SK-N-SH treated with all-trans-retinoic acid at 6 μM for 48 hours (cell line): ENCODE measurements around the gene VAV3.

Source experiments
- ATAC-seq: fragments of 200-7000 bp; cut with Tn5 transposase; 3 replicates; pipeline ENCODE4 v1.9.1; 2020; ENCODE audit warnings: mild to moderate bottlenecking, moderate library complexity
- ARNTL ChIP-seq: fragments of 450-650 bp; formaldehyde crosslinking; IDR thresholded peaks from 2 replicates; pipeline ENCODE4 v1.5.0; 2020; ENCODE audit warnings: low read depth, mild to moderate bottlenecking, moderate library complexity, borderline replicate concordance
- BACH2 ChIP-seq: fragments of 250-450 bp; sonication (Bioruptor Pico); IDR thresholded peaks from 2 replicates; pipeline ENCODE4 v1.9.0; 2021; ENCODE audit warnings: mild to moderate bottlenecking, borderline replicate concordance
- CREB5 ChIP-seq: fragments of 250-450 bp; sonication (Bioruptor Pico); IDR thresholded peaks from 2 replicates; pipeline ENCODE4 v1.5.1; 2020; ENCODE audit warnings: low read depth, mild to moderate bottlenecking, moderate library complexity
- CSDC2 ChIP-seq: fragments of 250-450 bp; sonication (Bioruptor Pico); IDR thresholded peaks from 2 replicates; pipeline ENCODE4 v1.5.0; 2020; ENCODE audit warnings: mild to moderate bottlenecking, moderate library complexity
- CSRNP3 ChIP-seq: fragments of 250-450 bp; sonication (Bioruptor Pico); IDR thresholded peaks from 2 replicates; pipeline ENCODE4 v1.5.1; 2021; ENCODE audit warnings: mild to moderate bottlenecking, moderate library complexity
- ESRRG ChIP-seq: fragments of 250-450 bp; sonication (Bioruptor Pico); IDR thresholded peaks from 2 replicates; pipeline ENCODE4 v1.6.1; 2021; ENCODE audit warnings: mild to moderate bottlenecking
- GLIS3 ChIP-seq: fragments of 250-450 bp; sonication (Bioruptor Pico); IDR thresholded peaks from 2 replicates; pipeline ENCODE4 v1.5.0; 2020; ENCODE audit warnings: mild to moderate bottlenecking, moderate library complexity
- ISL1 ChIP-seq: fragments of 250-450 bp; sonication (Bioruptor Pico); IDR thresholded peaks from 2 replicates; pipeline ENCODE4 v2.1.2; 2022; ENCODE audit warnings: mild to moderate bottlenecking, moderate library complexity
- OSR1 ChIP-seq: fragments of 250-450 bp; sonication (Bioruptor Pico); IDR thresholded peaks from 2 replicates; pipeline ENCODE4 v1.8.0; 2022; ENCODE audit warnings: moderate library complexity, mild to moderate bottlenecking, inconsistent platforms
- PATZ1 ChIP-seq: fragments of 250-450 bp; sonication (Bioruptor Pico); IDR thresholded peaks from 2 replicates; pipeline ENCODE4 v1.8.0; 2020; ENCODE audit warnings: mild to moderate bottlenecking, moderate library complexity, borderline replicate concordance
- POU6F1 ChIP-seq: fragments of 250-450 bp; sonication (Bioruptor Pico); IDR thresholded peaks from 2 replicates; pipeline ENCODE4 v1.8.0; 2021; ENCODE audit warnings: low read depth, mild to moderate bottlenecking, moderate library complexity, borderline replicate concordance
- PPARA ChIP-seq: fragments of 250-450 bp; sonication (Bioruptor Pico); IDR thresholded peaks from 2 replicates; pipeline ENCODE4 v1.5.0; 2020; ENCODE audit warnings: mild to moderate bottlenecking, borderline replicate concordance
- RARB ChIP-seq: fragments of 250-450 bp; sonication (Bioruptor Pico); IDR thresholded peaks from 2 replicates; pipeline ENCODE4 v1.8.0; 2021; ENCODE audit warnings: mild to moderate bottlenecking, moderate library complexity
- SNAI2 ChIP-seq: fragments of 250-450 bp; sonication (Bioruptor Pico); IDR thresholded peaks from 2 replicates; pipeline ENCODE4 v1.5.0; 2020; ENCODE audit warnings: mild to moderate bottlenecking, moderate library complexity
- TCF4 ChIP-seq: fragments of 250-450 bp; sonication (Bioruptor Pico); IDR thresholded peaks from 2 replicates; pipeline ENCODE4 v1.8.0; 2021; ENCODE audit warnings: mild to moderate bottlenecking, moderate library complexity, borderline replicate concordance
- TOX ChIP-seq: fragments of 250-450 bp; sonication (Bioruptor Pico); IDR thresholded peaks from 2 replicates; pipeline ENCODE4 v1.8.0; 2021; ENCODE audit warnings: mild to moderate bottlenecking, moderate library complexity, borderline replicate concordance
- ZFP3 ChIP-seq: fragments of 250-450 bp; sonication (Bioruptor Pico); IDR thresholded peaks from 2 replicates; pipeline ENCODE4 v1.5.0; 2020; ENCODE audit warnings: mild to moderate bottlenecking, moderate library complexity
- ZFP30 ChIP-seq: fragments of 450-650 bp; formaldehyde crosslinking; IDR thresholded peaks from 2 replicates; pipeline ENCODE4 v1.5.0; 2022; ENCODE audit warnings: mild to moderate bottlenecking, moderate library complexity
- ZNF565 ChIP-seq: fragments of 450-650 bp; formaldehyde crosslinking; conservative IDR thresholded peaks from 2 replicates; pipeline ENCODE4 v1.5.0; 2020; ENCODE audit warnings: low read depth, mild to moderate bottlenecking, moderate library complexity
- ZNF70 ChIP-seq: fragments of 450-650 bp; formaldehyde crosslinking; IDR thresholded peaks from 2 replicates; pipeline ENCODE4 v1.5.0; 2020; ENCODE audit warnings: mild to moderate bottlenecking, moderate library complexity
- ZNF8 ChIP-seq: fragments of 450-650 bp; formaldehyde crosslinking; IDR thresholded peaks from 2 replicates; pipeline ENCODE4 v1.5.0; 2020; ENCODE audit warnings: mild to moderate bottlenecking, moderate library complexity

The VAV3 gene

GRCh38 chr1:107867897-107868296 lies 97.1 kb downstream of the VAV3 start:
- ATAC-seq = no peak

GRCh38 chr1:107867422-107867821 lies 97.6 kb downstream of the VAV3 start:
- no peak for ATAC-seq
- TF ChIP-seq GLIS3 (CRISPR knock-in tag) = no peak
- TF ChIP-seq ZFP3 (CRISPR knock-in tag) = no peak
- no peak for TF ChIP-seq CSRNP3 (CRISPR knock-in tag)
- TF ChIP-seq ZNF70 (CRISPR knock-in tag) = no peak
- no peak for TF ChIP-seq TCF4
- no peak for TF ChIP-seq RARB (CRISPR knock-in tag)
- no peak for TF ChIP-seq SNAI2
- no peak for TF ChIP-seq ZNF565 (CRISPR knock-in tag)
- TF ChIP-seq CSDC2 = no peak
- TF ChIP-seq TOX = no peak
- no peak for TF ChIP-seq CREB5 (CRISPR knock-in tag)
- TF ChIP-seq BACH2 (CRISPR knock-in tag) = no peak
- TF ChIP-seq PPARA (CRISPR knock-in tag) = no peak
- no peak for TF ChIP-seq OSR1 (CRISPR knock-in tag)
- TF ChIP-seq ESRRG (CRISPR knock-in tag) = no peak
- TF ChIP-seq, all 23 proteins: peak for 0

More at GRCh38 chr1:107867897-107868296, 97.1 kb downstream of the VAV3 start:
- TF ChIP-seq RARB (CRISPR knock-in tag) (no peak), CREB5 (CRISPR knock-in tag) (no peak), ZFP3 (CRISPR knock-in tag) (no peak), TCF4 (no peak), ZNF8 (CRISPR knock-in tag) (no peak), ARNTL (CRISPR knock-in tag) (no peak), ZFP30 (CRISPR knock-in tag) (no peak), ZNF70 (CRISPR knock-in tag) (no peak), ZNF565 (CRISPR knock-in tag) (no peak)

GRCh38 chr1:107866870-107867269 lies 98.1 kb downstream of the VAV3 start:
- no peak for ATAC-seq
- TF ChIP-seq ZFP30 (CRISPR knock-in tag) (no peak), ZFP3 (CRISPR knock-in tag) (no peak)
- TF ChIP-seq, all 23 proteins: peak for 0

GRCh38 chr1:107865627-107866026 lies 99.4 kb downstream of the VAV3 start:
- no peak for ATAC-seq

More at GRCh38 chr1:107865627-107866026, 99.4 kb downstream of the VAV3 start:
- TF ChIP-seq PPARA (CRISPR knock-in tag) (no peak), CSRNP3 (CRISPR knock-in tag) (no peak), CSDC2 (no peak), ESRRG (CRISPR knock-in tag) (no peak), PATZ1 (CRISPR knock-in tag) (no peak), ISL1 (CRISPR knock-in tag) (no peak), BACH2 (CRISPR knock-in tag) (no peak), GLIS3 (CRISPR knock-in tag) (no peak), ZNF8 (CRISPR knock-in tag) (no peak), SNAI2 (no peak), CREB5 (CRISPR knock-in tag) (no peak), ZNF565 (CRISPR knock-in tag) (no peak), ARNTL (CRISPR knock-in tag) (no peak), TCF4 (no peak), RARB (CRISPR knock-in tag) (no peak), POU6F1 (CRISPR knock-in tag) (no peak)
